Adipocyte (in vitro differentiated cells): Measurements from ENCODE around the gene RABGEF1.
A peak's percentile ranks its signal among the peaks of the same experiment; 100 is the strongest.
"Not testable (repeated sequence)": the region's sequence is repeated elsewhere in the genome, so short reads cannot be mapped to it uniquely, and the experiment has no call there.

Experiments used
- DNase-seq: peaks from one replicate; pipeline ENCODE4 v3.0.0-alpha.2; 2015; ENCODE audit warnings: low read depth
- H3K27me3 ChIP-seq: replicated peaks from 2 replicates; pipeline ENCODE4 v1.7.0; 2013; ENCODE audit warnings: mild to moderate bottlenecking, low read length, moderate library complexity; ENCODE audit not compliant: control insufficient read depth, insufficient read depth
- H3K36me3 ChIP-seq: 2 replicates; pipeline ENCODE4 v1.7.0; 2013; ENCODE audit warnings: low read length, mild to moderate bottlenecking, moderate library complexity; ENCODE audit not compliant: control insufficient read depth, insufficient read depth, severe bottlenecking
- H3K4me1 ChIP-seq: 2 replicates; pipeline ENCODE4 v1.7.0; 2013; ENCODE audit warnings: mild to moderate bottlenecking, low read length, moderate library complexity; ENCODE audit not compliant: control insufficient read depth, insufficient read depth
- H3K4me3 ChIP-seq: 2 replicates; pipeline ENCODE4 v1.7.0; 2013; ENCODE audit warnings: mild to moderate bottlenecking, low read length, moderate library complexity
- H3K9ac ChIP-seq: 2 replicates; pipeline ENCODE4 v1.7.0; 2013; ENCODE audit warnings: mild to moderate bottlenecking, low read length, moderate library complexity
- H3K9me3 ChIP-seq: 2 replicates; pipeline ENCODE4 v1.7.0; 2013; ENCODE audit warnings: mild to moderate bottlenecking, low read length, moderate library complexity; ENCODE audit not compliant: control insufficient read depth

The RABGEF1 gene

GRCh38 chr7:66841898-66842297, 101.4 kb downstream of the RABGEF1 start:
- H3K9me3 ChIP-seq: no peaks in the 10 kb centered on the region
- DNase-seq: no peak
- H3K4me3 ChIP-seq: no peak overlapping the region
- H3K4me1 ChIP-seq: peaks cover 11% of the 10 kb centered on the region
- H3K36me3 ChIP-seq: no peaks in the 10 kb centered on the region
- H3K9ac ChIP-seq: no peak overlapping the region
- no peaks in the 10 kb centered on the region for H3K27me3 ChIP-seq

DNA sequence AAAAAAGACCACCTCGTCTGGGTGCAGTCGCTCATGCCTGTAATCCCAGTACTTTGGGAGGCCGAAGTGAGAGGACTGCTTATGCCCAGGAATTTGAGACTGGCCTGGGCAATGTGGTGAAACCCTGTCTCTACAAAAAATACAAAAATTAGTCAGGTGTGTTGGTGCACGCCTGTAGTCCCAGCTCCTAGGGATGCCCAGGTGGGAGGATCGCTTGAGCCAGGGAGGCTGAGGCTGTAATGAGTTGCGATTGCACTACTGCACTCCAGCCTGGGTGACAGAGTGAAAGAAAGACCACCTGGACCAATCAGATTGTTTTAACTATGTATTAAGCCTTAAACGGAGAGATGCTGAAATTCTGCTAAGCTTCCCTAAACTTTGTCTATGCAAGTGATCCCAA, 103.0 kb downstream of the RABGEF1 start:
- peak overlapping the region; percentile 98 for H3K4me3 ChIP-seq
- H3K9ac ChIP-seq: peak overlapping the region; percentile 99
- not testable (repeated sequence) for H3K36me3 ChIP-seq

DNA sequence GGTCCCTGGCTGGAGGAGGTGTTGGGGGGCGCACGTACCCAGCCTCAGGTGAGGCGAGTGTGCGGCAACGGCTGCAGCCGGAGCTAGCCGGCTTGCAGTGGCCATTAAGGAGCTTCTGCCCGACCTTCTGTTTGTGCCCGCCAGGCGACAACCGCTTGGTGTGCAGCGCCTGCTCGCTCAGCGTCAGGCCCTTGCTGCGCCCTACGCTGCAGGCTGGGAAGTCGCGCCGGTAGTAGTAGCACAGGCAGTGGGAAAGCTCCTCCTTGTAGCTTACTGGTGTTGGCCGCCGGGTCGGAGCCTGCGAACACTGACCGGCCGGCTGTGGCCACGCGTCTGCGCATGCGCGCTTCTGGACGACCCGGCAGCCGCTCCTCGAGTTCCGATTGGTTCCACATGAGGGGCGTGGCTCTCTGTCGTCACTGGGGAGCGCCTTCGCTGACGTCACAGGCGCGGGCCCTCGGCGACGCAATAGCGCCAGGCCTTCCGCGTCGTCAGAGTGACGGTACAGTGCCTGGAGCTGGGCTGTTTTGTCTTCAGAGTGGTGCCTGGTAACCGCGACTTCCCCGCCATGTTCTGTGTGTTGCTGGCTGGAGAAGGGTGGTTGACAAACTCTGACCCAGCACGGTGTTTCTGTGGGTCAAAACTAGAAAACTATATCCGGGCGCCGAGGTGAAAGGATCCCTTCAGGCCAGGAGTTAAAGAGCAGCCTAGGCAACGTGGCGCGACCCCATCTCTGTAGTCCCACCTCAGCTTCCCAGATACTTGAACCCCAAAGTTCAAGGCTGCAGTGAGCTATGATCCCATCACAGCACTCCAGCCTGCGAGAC, 104.2 kb downstream of the RABGEF1 start:
- Histone ChIP-seq H3K9me3 (no peaks in the 10 kb centered on the region), H3K27me3 (no peaks in the 10 kb centered on the region), H3K4me3 (peak overlapping the region; percentile 98), H3K4me1 (peaks cover 18% of the 10 kb centered on the region), H3K36me3 (no peaks in the 10 kb centered on the region), H3K9ac (peak overlapping the region; percentile 99)
- DNase-seq: peak; percentile 99

More for the DNA sequence above, 103.0 kb downstream of the RABGEF1 start:
- H3K4me1 ChIP-seq: peaks cover 16% of the 10 kb centered on the region
- H3K9me3 ChIP-seq, H3K27me3 ChIP-seq, DNase-seq: not testable (repeated sequence)

DNA sequence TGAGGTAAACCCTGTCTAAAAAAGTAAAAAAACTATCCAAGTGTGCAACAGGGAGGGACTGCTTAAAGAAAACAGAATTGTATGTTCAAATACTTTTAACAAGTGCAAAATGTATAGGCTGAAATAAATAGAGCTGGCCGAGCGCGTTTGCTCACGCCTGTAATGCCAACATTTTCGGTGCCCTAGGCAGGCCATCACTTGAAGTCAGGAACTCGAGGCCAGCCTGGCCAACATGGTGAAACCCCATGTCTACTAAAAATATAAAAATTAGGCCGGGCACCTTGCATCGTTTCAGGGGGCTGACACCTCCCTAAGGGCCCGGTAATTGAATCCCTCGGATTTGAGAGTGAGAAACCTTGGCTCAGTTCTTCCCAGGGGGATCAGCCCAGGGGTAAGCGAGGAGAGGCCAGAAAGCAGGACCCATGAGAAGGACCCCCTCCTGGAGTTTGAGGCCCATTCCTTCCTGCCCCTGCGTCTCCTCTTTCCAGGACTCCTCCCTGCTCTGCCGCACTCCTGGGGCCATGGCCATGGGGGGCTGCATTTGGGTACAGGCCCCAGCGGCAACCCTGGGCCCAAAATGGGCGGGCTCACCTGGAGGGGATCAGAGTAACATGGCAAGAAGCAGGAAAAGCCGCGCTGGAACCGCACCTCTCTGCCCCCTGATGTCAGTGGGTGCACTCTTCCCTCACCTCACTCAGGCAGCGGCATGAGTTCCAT, 105.0 kb downstream of the RABGEF1 start:
- peak overlapping the region; percentile 99 for H3K9ac ChIP-seq
- H3K4me3 ChIP-seq: peak overlapping the region; percentile 98
- no peaks in the 10 kb centered on the region for H3K27me3 ChIP-seq
- peak; percentile 6 for DNase-seq
- H3K36me3 ChIP-seq: no peaks in the 10 kb centered on the region
- H3K4me1 ChIP-seq: peaks cover 18% of the 10 kb centered on the region
- no peaks in the 10 kb centered on the region for H3K9me3 ChIP-seq

- H3K9me3 ChIP-seq, H3K36me3 ChIP-seq, DNase-seq, H3K27me3 ChIP-seq, H3K9ac ChIP-seq: not testable (repeated sequence)
- peaks cover 18% of the 10 kb centered on the region for H3K4me1 ChIP-seq
- H3K4me3 ChIP-seq: peak overlapping the region; percentile 98
Observed at GRCh38 chr7:66846096-66846445, 105.5 kb downstream of the RABGEF1 start.

- not testable (repeated sequence) for H3K9ac ChIP-seq, H3K27me3 ChIP-seq, DNase-seq, H3K36me3 ChIP-seq, H3K4me3 ChIP-seq, H3K9me3 ChIP-seq
- peaks cover 18% of the 10 kb centered on the region for H3K4me1 ChIP-seq
Observed at GRCh38 chr7:66847523-66847855, 107.0 kb downstream of the RABGEF1 start.

DNA sequence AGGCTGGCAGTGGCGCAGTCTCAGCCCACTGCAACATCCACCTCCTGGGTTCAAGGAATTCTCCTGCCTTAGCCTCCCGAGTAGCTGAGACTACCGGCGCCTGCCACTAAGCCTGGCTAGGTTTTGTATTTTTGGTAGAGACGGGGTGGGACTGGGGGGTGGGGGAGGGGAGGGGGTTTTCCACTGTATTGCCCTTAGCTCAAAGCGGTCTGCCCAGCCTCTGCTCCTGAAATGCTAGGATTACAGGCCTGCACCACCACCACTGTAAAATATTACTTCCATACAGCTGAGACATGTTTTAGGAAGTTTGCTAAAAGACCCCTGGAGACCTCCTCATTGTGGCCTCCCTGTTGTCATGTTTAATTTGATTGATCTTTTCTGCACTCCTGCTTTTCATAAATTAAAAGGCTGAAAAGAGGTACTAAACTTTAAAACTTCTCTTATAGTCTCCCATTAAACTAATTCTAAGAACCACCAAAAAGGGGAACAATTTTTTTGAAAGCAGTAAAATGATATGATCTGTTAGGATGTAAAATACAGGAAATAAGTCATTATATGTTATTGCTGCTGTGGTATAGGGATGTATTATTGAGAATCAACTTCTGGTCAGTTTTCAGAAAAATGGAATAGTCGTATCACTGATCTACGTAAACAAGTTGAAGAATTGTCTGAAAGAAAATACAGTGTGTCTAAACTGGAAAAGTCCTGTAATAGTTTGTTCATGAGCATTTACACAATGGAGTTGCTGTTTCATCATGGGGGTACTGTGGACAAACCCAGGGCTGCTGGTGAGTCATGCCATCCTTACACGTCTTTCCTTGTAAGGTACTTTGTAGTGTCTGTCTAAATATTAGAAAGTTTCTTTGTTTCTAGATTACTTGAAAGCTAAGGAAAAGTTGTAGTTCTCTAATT, 107.6 kb downstream of the RABGEF1 start:
- no peaks in the 10 kb centered on the region for H3K27me3 ChIP-seq
- no peak overlapping the region for H3K4me3 ChIP-seq
- no peaks in the 10 kb centered on the region for H3K36me3 ChIP-seq
- peak overlapping the region; percentile 21 for H3K9ac ChIP-seq
- no peaks in the 10 kb centered on the region for H3K9me3 ChIP-seq
- peaks cover 18% of the 10 kb centered on the region for H3K4me1 ChIP-seq
- peak; percentile 72 for DNase-seq

GRCh38 chr7:66859339-66859738, 118.8 kb downstream of the RABGEF1 start:
- H3K9me3 ChIP-seq: no peaks in the 10 kb centered on the region
- no peaks in the 10 kb centered on the region for H3K27me3 ChIP-seq
- H3K4me3 ChIP-seq: no peak overlapping the region
- DNase-seq: no peak
- peaks cover 35% of the 10 kb centered on the region for H3K36me3 ChIP-seq
- H3K4me1 ChIP-seq: no peaks in the 10 kb centered on the region
- H3K9ac ChIP-seq: no peak overlapping the region

- peak; percentile 8 for DNase-seq
- H3K27me3 ChIP-seq: no peaks in the 10 kb centered on the region
- H3K4me1 ChIP-seq: no peaks in the 10 kb centered on the region
- peaks cover 38% of the 10 kb centered on the region for H3K36me3 ChIP-seq
- no peaks in the 10 kb centered on the region for H3K9me3 ChIP-seq
- no peak overlapping the region for H3K9ac ChIP-seq
- no peak overlapping the region for H3K4me3 ChIP-seq
Observed at GRCh38 chr7:66859794-66860645, 119.5 kb downstream of the RABGEF1 start.

- Histone ChIP-seq H3K27me3 (no peaks in the 10 kb centered on the region), H3K9me3 (no peaks in the 10 kb centered on the region), H3K9ac (no peak overlapping the region), H3K4me3 (no peak overlapping the region), H3K36me3 (peaks cover 38% of the 10 kb centered on the region), H3K4me1 (no peaks in the 10 kb centered on the region)
- DNase-seq: no peak
Observed at GRCh38 chr7:66860767-66861166, 120.2 kb downstream of the RABGEF1 start.
